GM21717 (cell line): ENCODE results near the gene TMEM87B.

ENCODE experiments used
- ATAC-seq: cut with Tn5 transposase; IDR thresholded peaks from one replicate; pipeline ENCODE4 v1.9.1; 2021; ENCODE audit warnings: mild to moderate bottlenecking, moderate library complexity; ENCODE audit not compliant: unreplicated experiment

TMEM87B gene

GRCh38 chr2:112163541-112163981 is 108.5 kb downstream of the TMEM87B start:
- ATAC-seq = no peak

- ATAC-seq = no peak
Observed at GRCh38 chr2:112164876-112165275, 109.8 kb downstream of the TMEM87B start.

- ATAC-seq = no peak
Observed at GRCh38 chr2:112165296-112165695, 110.2 kb downstream of the TMEM87B start.

- ATAC-seq = no peak
Observed at GRCh38 chr2:112166806-112167499, 111.9 kb downstream of the TMEM87B start.

- no peak for ATAC-seq
Observed at GRCh38 chr2:112168422-112169124, 113.5 kb downstream of the TMEM87B start.
